ENCODE results near the gene CABP2.
A peak's percentile ranks its signal among the peaks of the same experiment; 100 is the strongest.

The CABP2 gene

DNA sequence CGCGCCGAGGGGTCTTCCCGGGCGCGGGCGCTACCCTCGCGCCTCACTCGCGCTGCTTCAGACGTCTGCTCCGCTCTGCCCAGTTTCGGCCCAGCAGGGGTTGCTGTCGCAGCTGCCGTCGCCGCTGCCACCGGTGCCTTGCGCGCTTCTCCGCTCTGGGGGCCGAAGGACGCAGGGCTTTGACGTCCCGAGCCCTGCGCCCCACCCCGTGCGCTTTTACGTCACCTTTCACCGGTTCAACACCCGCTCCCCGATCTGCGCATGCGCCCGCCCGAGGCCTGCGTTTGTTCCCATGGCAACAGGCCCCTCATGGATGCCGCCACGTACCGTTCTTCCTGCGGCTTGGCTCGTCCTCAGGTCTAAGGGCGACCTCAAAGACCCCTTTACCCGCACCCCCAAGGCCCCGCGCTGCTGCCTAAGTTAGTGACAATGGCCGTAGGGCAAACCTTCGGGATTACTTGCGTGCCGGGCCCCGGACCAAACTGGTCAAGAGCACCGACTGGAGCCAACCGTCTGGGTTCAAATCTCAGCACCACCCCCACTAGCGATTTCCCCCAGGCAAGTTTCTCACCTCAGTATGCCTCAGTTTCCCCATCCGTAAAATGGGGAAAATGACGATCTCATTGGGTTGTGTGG is 14.6 kb downstream of the CABP2 start:
- no peak for TF ChIP-seq CTCF (conservative IDR thresholded peaks at IDR 0.05; ENCODE audit: control insufficient read depth, insufficient read depth, low read depth, low read length)
- DNase-seq (ENCODE audit: low read depth) = peak; percentile 92
- peak overlapping the region; percentile 72 for H3K4me3 ChIP-seq (ENCODE audit: control insufficient read depth, low read depth, low read length)

GRCh38 chr11:67507864-67508485 is 15.3 kb downstream of the CABP2 start, which contains the start of gene CDK2AP2:
TSS of gene CDK2AP2 (minus strand) at chr11:67508162. CDS start at chr11:67508082, 80 bp downstream.
- DNase-seq (ENCODE audit: low read depth) = peak; percentile 99
- no peak for TF ChIP-seq CTCF (conservative IDR thresholded peaks at IDR 0.05; ENCODE audit: control insufficient read depth, insufficient read depth, low read depth, low read length)
- H3K4me3 ChIP-seq (ENCODE audit: control insufficient read depth, low read depth, low read length) = peak within 1 kb of the TSS; percentile 72

DNA sequence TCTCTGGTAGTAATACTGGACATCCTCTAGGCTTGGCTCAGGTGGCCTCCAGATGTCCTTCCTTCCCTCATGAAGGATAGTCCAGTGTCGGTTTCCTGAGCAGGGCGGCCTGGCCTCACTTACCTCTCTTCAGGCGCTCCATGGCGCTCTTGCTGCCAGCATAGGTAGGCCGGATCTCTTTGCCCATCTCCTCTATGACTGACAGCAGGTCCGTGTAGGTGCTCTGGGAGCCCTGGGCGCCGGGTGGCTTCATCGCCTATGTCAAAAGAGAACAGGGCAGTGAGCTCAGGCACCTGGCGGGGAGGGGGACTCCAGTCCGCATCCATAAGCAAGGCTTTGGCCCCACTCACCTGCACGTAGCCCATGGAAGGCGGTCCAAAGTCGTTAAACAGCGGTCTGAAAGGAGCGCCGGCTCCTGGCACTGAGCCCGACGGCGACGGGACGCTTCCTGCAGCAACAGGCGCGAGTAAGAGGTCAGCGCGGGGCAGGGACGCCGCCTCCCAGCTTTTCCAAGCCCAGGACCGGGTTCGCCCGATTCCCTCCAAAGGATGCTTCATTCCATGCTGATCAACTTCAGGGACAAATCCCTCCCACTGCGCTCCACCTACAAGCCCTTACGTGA is 15.9 kb downstream of the CABP2 start:
- peak; percentile 74 for DNase-seq (ENCODE audit: low read depth)
- TF ChIP-seq CTCF (conservative IDR thresholded peaks at IDR 0.05; ENCODE audit: control insufficient read depth, insufficient read depth, low read depth, low read length) = no peak
- H3K4me3 ChIP-seq (ENCODE audit: control insufficient read depth, low read depth, low read length) = peak overlapping the region; percentile 72

DNA sequence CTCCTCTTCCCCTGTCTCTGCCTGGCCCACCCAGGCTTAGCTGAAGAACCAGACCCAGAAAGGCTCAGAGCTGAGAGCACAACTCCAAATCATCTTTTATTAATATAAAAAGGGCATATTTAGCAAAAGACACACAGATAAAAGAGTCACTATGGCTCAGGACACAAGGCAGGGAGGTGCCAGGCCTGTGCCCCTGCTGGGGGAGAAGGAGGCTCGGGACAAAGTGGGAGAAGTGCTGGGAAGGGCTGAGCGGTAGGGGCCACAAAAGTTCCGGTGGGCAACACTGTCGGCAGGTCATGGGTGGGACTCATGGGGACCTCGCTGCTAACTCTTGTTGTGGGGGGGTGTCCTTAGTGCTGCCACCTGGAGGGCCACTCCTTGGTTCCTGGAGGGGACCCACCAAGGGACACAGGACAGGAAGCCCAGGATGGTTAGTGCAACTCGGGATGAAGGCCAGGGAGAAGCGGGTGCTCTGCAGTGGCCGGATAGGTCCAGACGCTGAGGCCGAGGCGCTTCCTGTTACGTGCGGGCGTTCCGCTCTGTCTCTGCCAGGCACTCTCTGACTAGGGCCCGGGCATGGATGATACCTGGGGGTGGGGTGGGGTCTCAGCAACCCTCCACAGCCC is 16.7 kb downstream of the CABP2 start:
- DNase-seq (ENCODE audit: low read depth) = no peak
- TF ChIP-seq CTCF (conservative IDR thresholded peaks at IDR 0.05; ENCODE audit: control insufficient read depth, insufficient read depth, low read depth, low read length) = no peak
- H3K4me3 ChIP-seq (ENCODE audit: control insufficient read depth, low read depth, low read length) = no peak overlapping the region

GRCh38 chr11:67505605-67506396 is 17.4 kb downstream of the CABP2 start:
- peak; percentile 90 for DNase-seq (ENCODE audit: low read depth)
- H3K4me3 ChIP-seq (ENCODE audit: control insufficient read depth, low read depth, low read length) = peak overlapping the region; percentile 19
- peak; percentile 88 for TF ChIP-seq CTCF (conservative IDR thresholded peaks at IDR 0.05; ENCODE audit: control insufficient read depth, insufficient read depth, low read depth, low read length)

GRCh38 chr11:67504950-67505581 is 18.2 kb downstream of the CABP2 start, which contains the start of gene PITPNM1:
TSS of gene PITPNM1 (minus strand) at chr11:67505363. CDS start at chr11:67504180, 1,183 bp downstream.
- DNase-seq (ENCODE audit: low read depth) = no peak
- peak within 1 kb of the TSS; percentile 64 for H3K4me3 ChIP-seq (ENCODE audit: control insufficient read depth, low read depth, low read length)
- no peak for TF ChIP-seq CTCF (conservative IDR thresholded peaks at IDR 0.05; ENCODE audit: control insufficient read depth, insufficient read depth, low read depth, low read length)
